ENCODE data around the gene PCSK6.

DNA sequence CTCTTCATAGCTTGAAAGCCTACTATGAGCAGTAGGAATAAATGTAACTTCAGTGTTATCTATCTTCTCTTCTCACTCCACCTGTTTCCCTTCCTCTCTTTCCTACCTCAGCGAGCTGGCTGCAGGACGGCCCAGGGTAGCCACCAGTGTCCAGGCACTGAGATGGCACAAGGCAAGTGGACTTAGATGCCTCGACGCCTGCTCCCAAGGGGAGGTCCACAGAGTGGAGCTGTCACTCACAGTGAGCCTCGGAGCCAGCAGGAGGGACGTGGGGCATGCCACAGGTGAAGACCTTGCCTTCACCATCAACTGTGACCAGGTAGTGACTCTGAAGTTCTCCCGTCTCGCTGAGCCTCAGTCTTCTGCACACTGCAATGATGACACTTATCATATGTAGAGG lies 88.2 kb downstream of the PCSK6 start:
- TF ChIP-seq, protein P1, sequence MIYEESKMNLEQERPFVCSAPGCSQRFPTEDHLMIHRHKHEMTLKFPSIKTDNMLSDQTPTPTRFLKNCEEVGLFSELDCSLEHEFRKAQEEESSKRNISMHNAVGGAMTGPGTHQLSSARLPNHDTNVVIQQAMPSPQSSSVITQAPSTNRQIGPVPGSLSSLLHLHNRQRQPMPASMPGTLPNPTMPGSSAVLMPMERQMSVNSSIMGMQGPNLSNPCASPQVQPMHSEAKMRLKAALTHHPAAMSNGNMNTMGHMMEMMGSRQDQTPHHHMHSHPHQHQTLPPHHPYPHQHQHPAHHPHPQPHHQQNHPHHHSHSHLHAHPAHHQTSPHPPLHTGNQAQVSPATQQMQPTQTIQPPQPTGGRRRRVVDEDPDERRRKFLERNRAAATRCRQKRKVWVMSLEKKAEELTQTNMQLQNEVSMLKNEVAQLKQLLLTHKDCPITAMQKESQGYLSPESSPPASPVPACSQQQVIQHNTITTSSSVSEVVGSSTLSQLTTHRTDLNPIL (CRISPR knock-in tag; IDR thresholded peaks at IDR 0.05; ENCODE audit: low read depth): no peak
- TF ChIP-seq, protein P2, sequence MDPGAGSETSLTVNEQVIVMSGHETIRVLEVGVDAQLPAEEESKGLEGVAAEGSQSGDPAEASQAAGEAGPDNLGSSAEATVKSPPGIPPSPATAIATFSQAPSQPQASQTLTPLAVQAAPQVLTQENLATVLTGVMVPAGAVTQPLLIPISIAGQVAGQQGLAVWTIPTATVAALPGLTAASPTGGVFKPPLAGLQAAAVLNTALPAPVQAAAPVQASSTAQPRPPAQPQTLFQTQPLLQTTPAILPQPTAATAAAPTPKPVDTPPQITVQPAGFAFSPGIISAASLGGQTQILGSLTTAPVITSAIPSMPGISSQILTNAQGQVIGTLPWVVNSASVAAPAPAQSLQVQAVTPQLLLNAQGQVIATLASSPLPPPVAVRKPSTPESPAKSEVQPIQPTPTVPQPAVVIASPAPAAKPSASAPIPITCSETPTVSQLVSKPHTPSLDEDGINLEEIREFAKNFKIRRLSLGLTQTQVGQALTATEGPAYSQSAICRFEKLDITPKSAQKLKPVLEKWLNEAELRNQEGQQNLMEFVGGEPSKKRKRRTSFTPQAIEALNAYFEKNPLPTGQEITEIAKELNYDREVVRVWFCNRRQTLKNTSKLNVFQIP (CRISPR knock-in tag; IDR thresholded peaks at IDR 0.05; ENCODE audit: borderline replicate concordance, low read depth): no peak
- no peak for TF ChIP-seq ZNF70 (CRISPR knock-in tag; IDR thresholded peaks at IDR 0.05)
- no peak for TF ChIP-seq ARNTL (CRISPR knock-in tag; IDR thresholded peaks at IDR 0.05; ENCODE audit: borderline replicate concordance, low read depth)
- TF ChIP-seq, protein P3, sequence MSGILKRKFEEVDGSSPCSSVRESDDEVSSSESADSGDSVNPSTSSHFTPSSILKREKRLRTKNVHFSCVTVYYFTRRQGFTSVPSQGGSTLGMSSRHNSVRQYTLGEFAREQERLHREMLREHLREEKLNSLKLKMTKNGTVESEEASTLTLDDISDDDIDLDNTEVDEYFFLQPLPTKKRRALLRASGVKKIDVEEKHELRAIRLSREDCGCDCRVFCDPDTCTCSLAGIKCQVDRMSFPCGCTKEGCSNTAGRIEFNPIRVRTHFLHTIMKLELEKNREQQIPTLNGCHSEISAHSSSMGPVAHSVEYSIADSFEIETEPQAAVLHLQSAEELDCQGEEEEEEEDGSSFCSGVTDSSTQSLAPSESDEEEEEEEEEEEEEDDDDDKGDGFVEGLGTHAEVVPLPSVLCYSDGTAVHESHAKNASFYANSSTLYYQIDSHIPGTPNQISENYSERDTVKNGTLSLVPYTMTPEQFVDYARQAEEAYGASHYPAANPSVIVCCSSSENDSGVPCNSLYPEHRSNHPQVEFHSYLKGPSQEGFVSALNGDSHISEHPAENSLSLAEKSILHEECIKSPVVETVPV (CRISPR knock-in tag; IDR thresholded peaks at IDR 0.05): no peak
- TF ChIP-seq ZFP3 (CRISPR knock-in tag; IDR thresholded peaks at IDR 0.05): no peak
- TF ChIP-seq, protein P4, sequence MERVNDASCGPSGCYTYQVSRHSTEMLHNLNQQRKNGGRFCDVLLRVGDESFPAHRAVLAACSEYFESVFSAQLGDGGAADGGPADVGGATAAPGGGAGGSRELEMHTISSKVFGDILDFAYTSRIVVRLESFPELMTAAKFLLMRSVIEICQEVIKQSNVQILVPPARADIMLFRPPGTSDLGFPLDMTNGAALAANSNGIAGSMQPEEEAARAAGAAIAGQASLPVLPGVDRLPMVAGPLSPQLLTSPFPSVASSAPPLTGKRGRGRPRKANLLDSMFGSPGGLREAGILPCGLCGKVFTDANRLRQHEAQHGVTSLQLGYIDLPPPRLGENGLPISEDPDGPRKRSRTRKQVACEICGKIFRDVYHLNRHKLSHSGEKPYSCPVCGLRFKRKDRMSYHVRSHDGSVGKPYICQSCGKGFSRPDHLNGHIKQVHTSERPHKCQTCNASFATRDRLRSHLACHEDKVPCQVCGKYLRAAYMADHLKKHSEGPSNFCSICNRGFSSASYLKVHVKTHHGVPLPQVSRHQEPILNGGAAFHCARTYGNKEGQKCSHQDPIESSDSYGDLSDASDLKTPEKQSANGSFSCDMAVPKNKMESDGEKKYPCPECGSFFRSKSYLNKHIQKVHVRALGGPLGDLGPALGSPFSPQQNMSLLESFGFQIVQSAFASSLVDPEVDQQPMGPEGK (CRISPR knock-in tag; IDR thresholded peaks at IDR 0.05; ENCODE audit: borderline replicate concordance): no peak
- TF ChIP-seq BACH2 (CRISPR knock-in tag; IDR thresholded peaks at IDR 0.05; ENCODE audit: borderline replicate concordance): no peak
- no peak for TF ChIP-seq TOX (CRISPR knock-in tag; IDR thresholded peaks at IDR 0.05; ENCODE audit: borderline replicate concordance)
- TF ChIP-seq RARB (CRISPR knock-in tag; IDR thresholded peaks at IDR 0.05): no peak
- TF ChIP-seq ZFP30 (CRISPR knock-in tag; IDR thresholded peaks at IDR 0.05): no peak
- TF ChIP-seq CSDC2 (CRISPR knock-in tag; IDR thresholded peaks at IDR 0.05): no peak
- TF ChIP-seq ISL1 (CRISPR knock-in tag; IDR thresholded peaks at IDR 0.05): no peak

Measured in SK-N-SH treated with all-trans-retinoic acid at 6 μM for 48 hours (cell line).